Natural killer cell (primary cell): ENCODE results near the gene FMO1. TPM values are rescaled to one million over a fixed set of nuclear protein-coding genes. Genes with fewer than 3 reads are reported as not detected.

ENCODE experiments used
- ATAC-seq, 3 donors: fragments of 150-1000 bp in 2 of 3; fragments of 200-7000 bp in 1 of 3; cut with Tn5 transposase; 1 replicate in 1 of 3; 2 replicates in 2 of 3; pipeline ENCODE4 v1.10.0; 2021; ENCODE audit warnings: mild to moderate bottlenecking in 2 of 3, moderate library complexity in 2 of 3
- DNase-seq, 2 donors: peaks; one replicate each; pipeline versions ENCODE4 v3.0.0 to v3.0.0-alpha.2; 2013 to 2021; ENCODE audit warnings: mixed read lengths in 1 of 2
- H3K27ac ChIP-seq: one replicate; pipeline ENCODE4 v1.5.1; 2013; ENCODE audit warnings: mild to moderate bottlenecking, low read length
- H3K27me3 ChIP-seq: one replicate; pipeline ENCODE4 v1.6.1; 2013; ENCODE audit warnings: low read length; ENCODE audit not compliant: control insufficient read depth, insufficient read depth
- H3K36me3 ChIP-seq: one replicate; pipeline ENCODE4 v1.6.1; 2013; ENCODE audit warnings: low read length; ENCODE audit not compliant: control insufficient read depth, insufficient read depth
- H3K4me1 ChIP-seq: one replicate; pipeline ENCODE4 v1.6.1; 2013; ENCODE audit warnings: low read length; ENCODE audit not compliant: control insufficient read depth, insufficient read depth
- H3K4me3 ChIP-seq: one replicate; pipeline ENCODE4 v1.5.1; 2013; ENCODE audit warnings: low read length
- H3K9me3 ChIP-seq: one replicate; pipeline ENCODE4 v1.6.1; 2013; ENCODE audit warnings: low read length; ENCODE audit not compliant: control insufficient read depth, insufficient read depth
- H3K27ac Mint-ChIP-seq, 2 donors: one replicate each; pipeline ENCODE4 v1.8.0; 2022; ENCODE audit warnings: mild to moderate bottlenecking in 2 of 2, mixed read lengths in 2 of 2, moderate library complexity in 1 of 2
- H3K27me3 Mint-ChIP-seq, 2 donors: one replicate each; pipeline ENCODE4 v1.8.0; 2022; ENCODE audit warnings: low read depth in 2 of 2, mixed read lengths in 2 of 2
- H3K36me3 Mint-ChIP-seq: one replicate; pipeline ENCODE4 v1.8.0; 2022; ENCODE audit warnings: mixed read lengths
- H3K4me1 Mint-ChIP-seq, 2 donors: one replicate each; pipeline ENCODE4 v1.8.0; 2022; ENCODE audit warnings: mixed read lengths in 2 of 2
- H3K4me3 Mint-ChIP-seq: one replicate; pipeline ENCODE4 v1.8.0; 2022; ENCODE audit warnings: mild to moderate bottlenecking, moderate library complexity, mixed read lengths
- H3K9me3 Mint-ChIP-seq, 2 donors: one replicate each; pipeline ENCODE4 v1.8.0; 2022; ENCODE audit warnings: mixed read lengths in 2 of 2
- WGBS: methylation state at CpG from one replicate; pipeline ENCODE4 v1.1.7; 2013; ENCODE audit warnings: missing lambda C conversion rate; ENCODE audit not compliant: insufficient coverage; 5-methylcytosine and 5-hydroxymethylcytosine counted together
- intact Hi-C: fragments of 100-400 bp; cut with micrococcal nuclease; formaldehyde crosslinking; loops from one replicate; pipeline ENCODE4 v1.14.2; 2022
- total RNA-seq, 4 donors: library from RNA; stranded (reverse); fragments of 120-200 nt in 1 of 4; gene quantifications; one replicate each; pipeline versions ENCODE4 v1.2.3 to v1.2.4, GENCODE V29; 2013 to 2022
- TF ChIP-seq, protein P1 (sequence below): fragments of 200-600 bp; IDR thresholded peaks from one replicate; pipeline ENCODE4 v1.8.0; 2022; ENCODE audit warnings: antibody characterized with exemption

The FMO1 gene
- total RNA-seq, 3 donors from 2014 or later (not counting 1 experiment from before 2014, with no cell fraction given), result not detected

DNA sequence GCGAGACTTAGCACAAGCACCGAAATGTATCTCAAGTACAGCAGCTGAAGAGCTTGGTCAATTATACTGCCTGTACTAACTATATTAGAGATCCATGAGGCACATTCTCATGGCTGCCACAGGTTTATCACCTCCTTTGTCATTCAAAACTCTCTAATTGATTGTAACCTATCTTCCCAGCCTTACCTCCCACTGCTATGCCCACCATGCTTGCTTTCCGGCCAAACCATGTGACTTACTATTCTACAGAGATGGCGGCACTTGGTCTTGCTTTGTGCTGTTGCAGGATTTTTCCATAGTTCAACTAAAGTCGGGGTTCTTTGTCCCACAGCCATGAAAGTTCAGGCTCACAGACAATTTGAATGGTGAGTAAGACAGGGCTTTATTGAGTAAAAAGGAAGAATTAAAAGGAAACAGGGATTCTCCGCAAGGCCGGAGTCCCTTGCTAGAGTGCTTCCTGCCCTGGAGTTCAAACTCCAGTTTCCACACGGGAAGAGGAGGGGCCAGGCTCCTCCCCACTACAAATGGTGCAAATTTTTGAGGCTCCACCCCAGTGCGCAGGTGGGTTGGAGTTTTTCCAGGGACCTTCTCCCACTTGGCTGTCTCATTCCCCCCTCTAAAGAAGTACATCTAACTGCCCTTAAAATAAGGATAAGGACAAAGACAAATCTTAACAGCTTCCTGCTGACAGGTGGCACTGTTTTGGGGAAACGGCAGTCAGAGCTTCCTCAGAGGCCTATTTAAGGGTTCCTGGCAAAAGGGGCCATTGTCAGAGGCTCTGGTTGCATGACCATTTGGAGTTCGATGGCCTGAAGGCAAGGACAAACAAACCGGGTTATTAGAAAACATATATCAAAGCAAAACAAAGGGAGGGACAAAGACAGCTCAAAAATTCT, 34.5 kb upstream of the FMO1 start:
- H3K4me1 Mint-ChIP-seq, result no peaks in the 10 kb centered on the region
- WGBS, result 84% methylated on average over 12 of the region's 12 CpGs
- H3K4me3 Mint-ChIP-seq, result no peak overlapping the region
- intact Hi-C loops, result no loop called here
- TF ChIP-seq, protein P1, sequence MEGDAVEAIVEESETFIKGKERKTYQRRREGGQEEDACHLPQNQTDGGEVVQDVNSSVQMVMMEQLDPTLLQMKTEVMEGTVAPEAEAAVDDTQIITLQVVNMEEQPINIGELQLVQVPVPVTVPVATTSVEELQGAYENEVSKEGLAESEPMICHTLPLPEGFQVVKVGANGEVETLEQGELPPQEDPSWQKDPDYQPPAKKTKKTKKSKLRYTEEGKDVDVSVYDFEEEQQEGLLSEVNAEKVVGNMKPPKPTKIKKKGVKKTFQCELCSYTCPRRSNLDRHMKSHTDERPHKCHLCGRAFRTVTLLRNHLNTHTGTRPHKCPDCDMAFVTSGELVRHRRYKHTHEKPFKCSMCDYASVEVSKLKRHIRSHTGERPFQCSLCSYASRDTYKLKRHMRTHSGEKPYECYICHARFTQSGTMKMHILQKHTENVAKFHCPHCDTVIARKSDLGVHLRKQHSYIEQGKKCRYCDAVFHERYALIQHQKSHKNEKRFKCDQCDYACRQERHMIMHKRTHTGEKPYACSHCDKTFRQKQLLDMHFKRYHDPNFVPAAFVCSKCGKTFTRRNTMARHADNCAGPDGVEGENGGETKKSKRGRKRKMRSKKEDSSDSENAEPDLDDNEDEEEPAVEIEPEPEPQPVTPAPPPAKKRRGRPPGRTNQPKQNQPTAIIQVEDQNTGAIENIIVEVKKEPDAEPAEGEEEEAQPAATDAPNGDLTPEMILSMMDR, result no peak
- Histone ChIP-seq H3K36me3 (no peaks in the 10 kb centered on the region), H3K4me3 (no peak overlapping the region), H3K27ac (no peak overlapping the region), H3K27me3 (peaks cover 2% of the 10 kb centered on the region), H3K9me3 (no peaks in the 10 kb centered on the region), H3K4me1 (no peaks in the 10 kb centered on the region)
- no peaks in the 10 kb centered on the region for H3K9me3 Mint-ChIP-seq
- H3K27me3 Mint-ChIP-seq, result no peaks in the 10 kb centered on the region
- DNase-seq (no peak), ATAC-seq (no peak)
- no peak overlapping the region for H3K27ac Mint-ChIP-seq
- no peaks in the 10 kb centered on the region for H3K36me3 Mint-ChIP-seq

- peaks cover 2% of the 10 kb centered on the region for H3K27me3 ChIP-seq
- H3K27ac ChIP-seq, result no peak overlapping the region
- H3K4me1 Mint-ChIP-seq, result no peaks in the 10 kb centered on the region
- 84% methylated on average over 9 of the region's 9 CpGs for WGBS
- H3K4me3 ChIP-seq, result no peak overlapping the region
- no peaks in the 10 kb centered on the region for H3K4me1 ChIP-seq
- no peaks in the 10 kb centered on the region for H3K9me3 Mint-ChIP-seq
- H3K9me3 ChIP-seq, result no peaks in the 10 kb centered on the region
- H3K4me3 Mint-ChIP-seq, result no peak overlapping the region
- H3K36me3 ChIP-seq, result no peaks in the 10 kb centered on the region
- ATAC-seq (no peak), DNase-seq (no peak)
- TF ChIP-seq, protein P1, result no peak
- no peak overlapping the region for H3K27ac Mint-ChIP-seq
- H3K36me3 Mint-ChIP-seq, result no peaks in the 10 kb centered on the region
- peaks cover 0 to 3% of the 10 kb centered on the region in 2 donors for H3K27me3 Mint-ChIP-seq
- intact Hi-C loops, result no loop called here
Measured at GRCh38 chr1:171217658-171218443, 30.4 kb upstream of the FMO1 start.

DNA sequence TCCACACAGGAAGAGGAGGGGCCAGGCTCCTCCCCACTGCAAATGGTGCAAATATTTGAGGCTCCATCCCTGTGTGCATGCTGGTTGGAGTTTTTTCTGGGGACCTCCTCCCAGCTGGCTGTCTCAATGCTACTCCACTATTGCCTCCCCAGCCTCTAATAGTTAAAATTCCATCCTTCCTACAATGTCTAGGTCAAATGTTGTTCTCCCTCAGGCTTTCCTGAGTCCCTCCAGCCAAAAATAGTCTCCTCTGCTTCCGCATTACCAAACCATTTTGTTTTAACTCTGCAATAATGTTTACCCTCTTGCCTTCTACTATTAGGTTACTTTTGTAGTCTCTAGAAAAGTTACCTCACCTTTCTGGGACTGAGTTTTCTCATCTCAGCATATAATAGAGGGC, 29.6 kb upstream of the FMO1 start:
- Mint-ChIP-seq H3K27me3 (peaks cover 0 to 3% of the 10 kb centered on the region in 2 donors), H3K36me3 (no peaks in the 10 kb centered on the region), H3K9me3 (no peaks in the 10 kb centered on the region), H3K4me3 (no peak overlapping the region), H3K27ac (no peak overlapping the region), H3K4me1 (no peaks in the 10 kb centered on the region)
- Histone ChIP-seq H3K4me1 (no peaks in the 10 kb centered on the region), H3K27me3 (peaks cover 2% of the 10 kb centered on the region), H3K9me3 (no peaks in the 10 kb centered on the region), H3K36me3 (no peaks in the 10 kb centered on the region), H3K4me3 (no peak overlapping the region), H3K27ac (no peak overlapping the region)
- WGBS, result 45% methylated on average over 1 of the region's 1 CpG
- DNase-seq (no peak), ATAC-seq (no peak)
- TF ChIP-seq, protein P1, result no peak
- intact Hi-C loops, result no loop called here
